Measurements from ENCODE around the gene EME2.

Gene EME2

GRCh38 chr16:1784977-1785845 is 12.6 kb downstream of the EME2 start:
- no peak for DNase-seq
- in situ Hi-C loops (cut with HindIII; ENCODE audit: low pct_ligation_motif_present, low pct_unique_long_range_greater_than_20kb, low sequenced_read_pairs) = no loop called here

- in situ Hi-C loops (cut with HindIII; ENCODE audit: low pct_ligation_motif_present, low pct_unique_long_range_greater_than_20kb, low sequenced_read_pairs) = no loop called here
- DNase-seq = no peak
Observed at GRCh38 chr16:1785846-1786170, 13.2 kb downstream of the EME2 start.

GRCh38 chr16:1786242-1787055 is 13.8 kb downstream of the EME2 start:
- no peak for DNase-seq
- in situ Hi-C loops (cut with HindIII; ENCODE audit: low pct_ligation_motif_present, low pct_unique_long_range_greater_than_20kb, low sequenced_read_pairs) = no loop called here

- in situ Hi-C loops (cut with HindIII; ENCODE audit: low pct_ligation_motif_present, low pct_unique_long_range_greater_than_20kb, low sequenced_read_pairs) = no loop called here
- DNase-seq = no peak
Observed at GRCh38 chr16:1787056-1787321, 14.4 kb downstream of the EME2 start.

GRCh38 chr16:1787322-1788094 is 14.9 kb downstream of the EME2 start:
- in situ Hi-C loops (cut with HindIII; ENCODE audit: low pct_ligation_motif_present, low pct_unique_long_range_greater_than_20kb, low sequenced_read_pairs) = no loop called here
- DNase-seq = no peak

GRCh38 chr16:1788095-1788707 is 15.6 kb downstream of the EME2 start:
- DNase-seq = no peak

GRCh38 chr16:1788708-1789100 is 16.1 kb downstream of the EME2 start:
- in situ Hi-C loops (cut with HindIII; ENCODE audit: low pct_ligation_motif_present, low pct_unique_long_range_greater_than_20kb, low sequenced_read_pairs) = no loop called here
- no peak for DNase-seq

More at GRCh38 chr16:1788095-1788707, 15.6 kb downstream of the EME2 start:
- in situ Hi-C loops (cut with HindIII; ENCODE audit: low pct_ligation_motif_present, low pct_unique_long_range_greater_than_20kb, low sequenced_read_pairs) = no loop called here

- in situ Hi-C loops (cut with HindIII; ENCODE audit: low pct_ligation_motif_present, low pct_unique_long_range_greater_than_20kb, low sequenced_read_pairs) = no loop called here
- no peak for DNase-seq
Observed at GRCh38 chr16:1789643-1790045, 17.0 kb downstream of the EME2 start.

- no peak for DNase-seq
- in situ Hi-C loops (cut with HindIII; ENCODE audit: low pct_ligation_motif_present, low pct_unique_long_range_greater_than_20kb, low sequenced_read_pairs) = no loop called here
Observed at GRCh38 chr16:1790261-1790610, 17.6 kb downstream of the EME2 start.

- DNase-seq = no peak
Observed at GRCh38 chr16:1790611-1791255, 18.1 kb downstream of the EME2 start.

GRCh38 chr16:1791256-1791942 is 18.8 kb downstream of the EME2 start:
- in situ Hi-C loops (cut with HindIII; ENCODE audit: low pct_ligation_motif_present, low pct_unique_long_range_greater_than_20kb, low sequenced_read_pairs) = no loop called here
- DNase-seq = no peak

More at GRCh38 chr16:1790611-1791255, 18.1 kb downstream of the EME2 start:
- in situ Hi-C loops (cut with HindIII; ENCODE audit: low pct_ligation_motif_present, low pct_unique_long_range_greater_than_20kb, low sequenced_read_pairs) = no loop called here

GRCh38 chr16:1791943-1792812 is 19.6 kb downstream of the EME2 start:
- in situ Hi-C loops (cut with HindIII; ENCODE audit: low pct_ligation_motif_present, low pct_unique_long_range_greater_than_20kb, low sequenced_read_pairs) = no loop called here
- no peak for DNase-seq

- no peak for DNase-seq
- in situ Hi-C loops (cut with HindIII; ENCODE audit: low pct_ligation_motif_present, low pct_unique_long_range_greater_than_20kb, low sequenced_read_pairs) = no loop called here
Observed at GRCh38 chr16:1792836-1793577, 20.4 kb downstream of the EME2 start.

- DNase-seq = no peak
- in situ Hi-C loops (cut with HindIII; ENCODE audit: low pct_ligation_motif_present, low pct_unique_long_range_greater_than_20kb, low sequenced_read_pairs) = no loop called here
Observed at GRCh38 chr16:1793578-1794220, 21.1 kb downstream of the EME2 start, which contains the start of gene IGFALS. Gene IGFALS, minus strand, starts transcription at chr16:1793705. Its CDS starts 53 bp downstream, at chr16:1793652.

GRCh38 chr16:1794221-1794871 is 21.7 kb downstream of the EME2 start:
- in situ Hi-C loops (cut with HindIII; ENCODE audit: low pct_ligation_motif_present, low pct_unique_long_range_greater_than_20kb, low sequenced_read_pairs) = no loop called here
- DNase-seq = no peak
